Measurements from ENCODE around the gene TOP2B.

The TOP2B gene

DNA sequence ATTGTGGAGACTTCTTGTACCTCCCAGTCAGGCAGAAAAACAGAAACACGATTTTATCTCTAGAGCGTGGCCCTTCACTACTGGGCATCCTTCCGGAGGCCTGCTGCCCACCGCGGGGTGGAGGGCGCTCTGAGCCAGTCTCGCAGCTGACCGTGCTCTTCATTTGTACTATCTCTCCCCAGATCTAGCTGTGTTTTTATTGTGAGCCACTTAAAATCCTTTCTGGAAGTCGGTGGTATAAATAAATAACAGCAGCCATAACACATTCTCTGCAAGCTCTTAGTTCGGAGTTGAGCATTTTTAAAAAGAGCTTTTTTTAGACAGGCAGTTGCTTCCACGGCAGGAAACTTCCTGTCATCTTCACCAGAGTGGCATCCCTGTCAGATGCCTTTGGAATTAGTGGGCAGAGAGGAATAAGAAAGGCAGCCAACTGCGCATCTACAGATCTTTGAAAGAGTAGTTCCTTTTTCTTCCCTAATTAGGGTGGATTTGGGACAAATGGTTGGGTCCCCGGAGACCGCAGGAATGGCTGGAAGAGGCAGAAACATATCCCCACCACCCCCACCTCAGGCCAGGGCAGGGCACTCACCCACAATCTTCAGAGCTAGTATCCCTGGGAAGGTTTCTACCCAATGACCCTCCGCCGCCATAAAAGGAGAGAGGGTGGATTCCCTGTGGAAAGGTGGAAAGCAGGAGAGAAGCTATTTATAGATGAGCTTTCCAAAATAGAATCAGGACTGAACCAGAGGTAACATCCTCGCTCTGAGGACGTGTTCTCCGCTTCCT lies 91.1 kb downstream of the TOP2B start:
- Mint-ChIP-seq H3K27me3 (peaks cover 2% of the 10 kb centered on the region), H3K9me3 (ENCODE audit: low read depth) (no peaks in the 10 kb centered on the region), H3K4me1 (ENCODE audit: low read depth) (no peaks in the 10 kb centered on the region), H3K36me3 (no peaks in the 10 kb centered on the region), H3K27ac (no peak overlapping the region), H3K4me3 (no peak overlapping the region)

- no peaks in the 10 kb centered on the region for H3K36me3 Mint-ChIP-seq
- peaks cover 2% of the 10 kb centered on the region for H3K27me3 Mint-ChIP-seq
- H3K27ac Mint-ChIP-seq, result no peak overlapping the region
- no peaks in the 10 kb centered on the region for H3K9me3 Mint-ChIP-seq (ENCODE audit: low read depth)
- H3K4me3 Mint-ChIP-seq, result no peak overlapping the region
- no peaks in the 10 kb centered on the region for H3K4me1 Mint-ChIP-seq (ENCODE audit: low read depth)
Measured at GRCh38 chr3:25572919-25573385, 91.8 kb downstream of the TOP2B start.

- no peak overlapping the region for H3K4me3 Mint-ChIP-seq
- no peaks in the 10 kb centered on the region for H3K9me3 Mint-ChIP-seq (ENCODE audit: low read depth)
- H3K27me3 Mint-ChIP-seq, result peaks cover 2% of the 10 kb centered on the region
- H3K4me1 Mint-ChIP-seq (ENCODE audit: low read depth), result no peaks in the 10 kb centered on the region
- H3K36me3 Mint-ChIP-seq, result no peaks in the 10 kb centered on the region
- no peak overlapping the region for H3K27ac Mint-ChIP-seq
Measured at GRCh38 chr3:25572336-25572735, 92.4 kb downstream of the TOP2B start.

GRCh38 chr3:25571285-25571684 lies 93.4 kb downstream of the TOP2B start:
- H3K4me3 Mint-ChIP-seq, result no peak overlapping the region
- no peaks in the 10 kb centered on the region for H3K4me1 Mint-ChIP-seq (ENCODE audit: low read depth)
- H3K27ac Mint-ChIP-seq, result no peak overlapping the region
- H3K27me3 Mint-ChIP-seq, result peaks cover 2% of the 10 kb centered on the region
- no peaks in the 10 kb centered on the region for H3K36me3 Mint-ChIP-seq
- no peaks in the 10 kb centered on the region for H3K9me3 Mint-ChIP-seq (ENCODE audit: low read depth)

DNA sequence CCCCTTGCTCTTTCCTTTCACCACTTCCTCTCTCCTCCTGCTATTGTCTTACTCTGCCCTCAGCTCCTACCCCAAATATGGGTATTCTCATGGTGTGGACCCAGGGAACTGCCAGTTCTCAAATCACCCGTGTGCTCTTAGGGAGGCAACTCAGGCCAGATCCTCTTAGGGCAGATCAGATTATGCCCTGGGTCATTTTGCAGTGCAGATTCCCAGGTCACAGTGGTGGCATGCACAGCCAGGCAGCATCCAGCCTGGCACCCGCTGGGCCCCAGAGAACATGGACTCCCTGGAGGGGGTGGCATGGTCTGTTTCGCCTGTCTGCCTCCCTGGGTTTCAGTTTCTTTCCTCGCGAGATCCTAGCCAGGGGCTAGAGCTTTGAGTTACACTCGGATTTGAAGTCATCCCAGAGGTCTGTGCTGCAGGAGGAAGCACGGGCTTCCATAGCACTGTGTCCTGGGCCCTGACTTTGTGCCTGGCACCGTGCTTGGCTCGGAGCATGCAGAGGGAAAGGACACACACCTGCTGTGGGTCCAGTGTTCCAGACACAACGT lies 96.1 kb downstream of the TOP2B start:
- no peaks in the 10 kb centered on the region for H3K36me3 Mint-ChIP-seq

GRCh38 chr3:25567806-25568524 lies 96.7 kb downstream of the TOP2B start:
- Mint-ChIP-seq H3K27me3 (no peaks in the 10 kb centered on the region), H3K4me1 (ENCODE audit: low read depth) (no peaks in the 10 kb centered on the region), H3K9me3 (ENCODE audit: low read depth) (no peaks in the 10 kb centered on the region), H3K27ac (no peak overlapping the region), H3K36me3 (no peaks in the 10 kb centered on the region), H3K4me3 (no peak overlapping the region)

More for the DNA sequence above, 96.1 kb downstream of the TOP2B start:
- Mint-ChIP-seq H3K9me3 (ENCODE audit: low read depth) (no peaks in the 10 kb centered on the region), H3K27ac (no peak overlapping the region), H3K4me1 (ENCODE audit: low read depth) (no peaks in the 10 kb centered on the region), H3K27me3 (no peaks in the 10 kb centered on the region), H3K4me3 (no peak overlapping the region)

DNA sequence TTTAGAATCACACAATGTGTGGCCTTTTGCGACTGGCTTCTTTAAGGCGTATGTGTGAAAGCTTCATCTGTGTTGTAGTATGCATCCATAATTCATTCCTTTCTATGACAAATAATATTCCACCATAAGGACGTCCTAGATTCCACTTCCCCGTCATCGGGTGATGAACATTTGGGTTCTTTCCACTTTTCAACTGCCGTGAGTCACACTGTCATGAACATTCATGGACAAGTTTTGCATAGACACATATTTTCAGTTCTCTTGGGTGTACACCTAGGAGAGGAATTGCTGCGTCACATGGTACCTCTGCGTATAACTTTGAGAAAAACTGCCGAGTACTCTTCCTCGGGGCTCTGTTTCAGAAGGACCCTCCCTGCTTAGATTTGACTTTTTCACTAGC lies 97.3 kb downstream of the TOP2B start:
- Mint-ChIP-seq H3K4me1 (ENCODE audit: low read depth) (no peaks in the 10 kb centered on the region), H3K9me3 (ENCODE audit: low read depth) (no peaks in the 10 kb centered on the region), H3K36me3 (no peaks in the 10 kb centered on the region), H3K4me3 (no peak overlapping the region), H3K27me3 (no peaks in the 10 kb centered on the region), H3K27ac (no peak overlapping the region)

DNA sequence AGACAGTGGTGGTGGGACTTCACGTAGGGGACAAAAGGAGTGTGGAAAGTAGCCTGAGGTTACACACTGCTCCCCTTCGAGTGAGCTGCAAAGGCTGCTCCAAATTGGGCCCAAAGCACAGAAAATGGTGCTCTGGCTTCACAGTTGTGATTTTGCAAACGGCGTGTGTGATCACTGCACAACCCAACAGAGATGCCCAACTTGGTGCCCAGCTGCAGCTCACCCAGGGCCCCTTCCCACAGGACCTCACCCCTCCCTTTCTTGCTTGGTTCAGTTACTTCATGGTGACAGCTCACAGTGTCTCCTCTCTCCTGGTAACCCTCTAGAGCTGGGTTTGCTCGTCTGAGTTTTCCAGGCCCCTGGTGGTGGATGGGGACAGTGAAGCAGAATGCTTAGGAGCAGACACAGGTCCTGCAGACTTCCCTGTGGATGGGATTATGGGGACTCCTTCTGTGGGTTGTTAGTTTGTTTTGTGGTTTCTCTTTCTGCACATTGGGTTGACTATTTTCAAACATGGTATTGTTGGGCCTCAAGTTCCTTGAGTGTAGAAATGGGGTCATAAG lies 98.3 kb downstream of the TOP2B start:
- Mint-ChIP-seq H3K36me3 (no peaks in the 10 kb centered on the region), H3K27me3 (no peaks in the 10 kb centered on the region), H3K4me1 (ENCODE audit: low read depth) (no peaks in the 10 kb centered on the region), H3K27ac (no peak overlapping the region), H3K4me3 (no peak overlapping the region), H3K9me3 (ENCODE audit: low read depth) (no peaks in the 10 kb centered on the region)

- no peaks in the 10 kb centered on the region for H3K4me1 Mint-ChIP-seq (ENCODE audit: low read depth)
- no peaks in the 10 kb centered on the region for H3K27me3 Mint-ChIP-seq
- no peaks in the 10 kb centered on the region for H3K9me3 Mint-ChIP-seq (ENCODE audit: low read depth)
- no peak overlapping the region for H3K4me3 Mint-ChIP-seq
- no peaks in the 10 kb centered on the region for H3K36me3 Mint-ChIP-seq
- no peak overlapping the region for H3K27ac Mint-ChIP-seq
Measured at GRCh38 chr3:25565807-25566206, 98.9 kb downstream of the TOP2B start.

- H3K4me1 Mint-ChIP-seq (ENCODE audit: low read depth), result no peaks in the 10 kb centered on the region
- no peaks in the 10 kb centered on the region for H3K27me3 Mint-ChIP-seq
- no peak overlapping the region for H3K4me3 Mint-ChIP-seq
- H3K27ac Mint-ChIP-seq, result no peak overlapping the region
- H3K36me3 Mint-ChIP-seq, result no peaks in the 10 kb centered on the region
- no peaks in the 10 kb centered on the region for H3K9me3 Mint-ChIP-seq (ENCODE audit: low read depth)
Measured at GRCh38 chr3:25564075-25564474, 100.6 kb downstream of the TOP2B start.

- Mint-ChIP-seq H3K9me3 (ENCODE audit: low read depth) (no peaks in the 10 kb centered on the region), H3K4me3 (no peak overlapping the region), H3K27ac (no peak overlapping the region), H3K36me3 (no peaks in the 10 kb centered on the region), H3K27me3 (no peaks in the 10 kb centered on the region), H3K4me1 (ENCODE audit: low read depth) (no peaks in the 10 kb centered on the region)
Measured at GRCh38 chr3:25563601-25564000, 101.1 kb downstream of the TOP2B start.

DNA sequence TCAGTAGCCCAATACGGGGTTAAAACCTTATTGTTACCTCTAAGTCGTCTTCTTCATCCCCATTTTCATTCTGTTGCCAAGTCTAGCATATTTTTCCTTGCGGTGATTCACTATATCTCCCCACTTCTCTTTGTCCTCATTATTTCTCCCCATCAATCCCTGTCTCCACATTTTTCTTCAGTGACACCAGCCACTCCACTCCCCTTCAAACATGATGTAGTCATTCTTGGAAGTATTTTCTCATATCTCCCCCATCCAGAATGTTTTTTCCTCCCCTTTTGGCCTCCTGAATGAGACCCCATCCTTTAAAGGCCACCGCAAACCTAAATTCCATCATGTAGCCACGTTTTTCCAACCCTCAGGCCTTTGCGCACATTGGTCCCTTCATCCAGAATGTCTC lies 105.9 kb downstream of the TOP2B start:
- H3K36me3 Mint-ChIP-seq, result no peaks in the 10 kb centered on the region
- H3K4me1 Mint-ChIP-seq (ENCODE audit: low read depth), result no peaks in the 10 kb centered on the region
- H3K27me3 Mint-ChIP-seq, result no peaks in the 10 kb centered on the region
- H3K9me3 Mint-ChIP-seq (ENCODE audit: low read depth), result no peaks in the 10 kb centered on the region
- H3K27ac Mint-ChIP-seq, result no peak overlapping the region
- no peak overlapping the region for H3K4me3 Mint-ChIP-seq

DNA sequence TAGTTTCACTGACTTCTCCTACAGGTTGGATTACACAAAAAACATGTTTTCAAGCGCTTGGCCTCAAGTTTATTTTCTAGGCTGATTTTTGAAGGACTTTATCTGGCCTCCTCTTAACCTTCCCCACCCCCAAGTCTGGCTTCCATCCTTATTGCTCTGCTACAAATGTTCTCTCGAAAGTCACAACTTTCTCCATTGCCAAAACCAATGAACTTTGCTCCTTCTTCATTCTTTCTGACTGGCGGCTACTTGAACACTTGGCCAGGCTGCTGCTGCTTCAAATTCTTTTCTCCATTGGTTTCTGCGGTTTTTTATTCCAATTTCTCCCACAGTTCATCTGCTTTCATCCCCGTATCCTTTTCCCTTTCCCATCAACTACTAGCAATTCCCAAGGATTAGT lies 106.6 kb downstream of the TOP2B start:
- Mint-ChIP-seq H3K27ac (no peak overlapping the region), H3K4me1 (ENCODE audit: low read depth) (no peaks in the 10 kb centered on the region), H3K4me3 (no peak overlapping the region), H3K9me3 (ENCODE audit: low read depth) (no peaks in the 10 kb centered on the region), H3K36me3 (no peaks in the 10 kb centered on the region), H3K27me3 (no peaks in the 10 kb centered on the region)

GRCh38 chr3:25557694-25558093 lies 107.0 kb downstream of the TOP2B start:
- Mint-ChIP-seq H3K27ac (no peak overlapping the region), H3K27me3 (no peaks in the 10 kb centered on the region), H3K4me1 (ENCODE audit: low read depth) (no peaks in the 10 kb centered on the region), H3K4me3 (no peak overlapping the region), H3K9me3 (ENCODE audit: low read depth) (no peaks in the 10 kb centered on the region), H3K36me3 (no peaks in the 10 kb centered on the region)

GRCh38 chr3:25556447-25556846 lies 108.3 kb downstream of the TOP2B start:
- Mint-ChIP-seq H3K27me3 (no peaks in the 10 kb centered on the region), H3K4me1 (ENCODE audit: low read depth) (no peaks in the 10 kb centered on the region)

More at GRCh38 chr3:25556447-25556846, 108.3 kb downstream of the TOP2B start:
- H3K9me3 Mint-ChIP-seq (ENCODE audit: low read depth), result no peaks in the 10 kb centered on the region
- no peak overlapping the region for H3K27ac Mint-ChIP-seq
- no peaks in the 10 kb centered on the region for H3K36me3 Mint-ChIP-seq
- no peak overlapping the region for H3K4me3 Mint-ChIP-seq

Measured in activated naive CD8-positive, alpha-beta T cell (primary cell).